GM19455 (cell line): ENCODE results near the gene PCDHGB6.
"Not testable (repeated sequence)": the region's sequence is repeated elsewhere in the genome, so short reads cannot be mapped to it uniquely, and the experiment has no call there.

Experiments used
- ATAC-seq: cut with Tn5 transposase; IDR thresholded peaks from one replicate; pipeline ENCODE4 v1.9.1; 2021; ENCODE audit not compliant: unreplicated experiment

PCDHGB6 gene

DNA sequence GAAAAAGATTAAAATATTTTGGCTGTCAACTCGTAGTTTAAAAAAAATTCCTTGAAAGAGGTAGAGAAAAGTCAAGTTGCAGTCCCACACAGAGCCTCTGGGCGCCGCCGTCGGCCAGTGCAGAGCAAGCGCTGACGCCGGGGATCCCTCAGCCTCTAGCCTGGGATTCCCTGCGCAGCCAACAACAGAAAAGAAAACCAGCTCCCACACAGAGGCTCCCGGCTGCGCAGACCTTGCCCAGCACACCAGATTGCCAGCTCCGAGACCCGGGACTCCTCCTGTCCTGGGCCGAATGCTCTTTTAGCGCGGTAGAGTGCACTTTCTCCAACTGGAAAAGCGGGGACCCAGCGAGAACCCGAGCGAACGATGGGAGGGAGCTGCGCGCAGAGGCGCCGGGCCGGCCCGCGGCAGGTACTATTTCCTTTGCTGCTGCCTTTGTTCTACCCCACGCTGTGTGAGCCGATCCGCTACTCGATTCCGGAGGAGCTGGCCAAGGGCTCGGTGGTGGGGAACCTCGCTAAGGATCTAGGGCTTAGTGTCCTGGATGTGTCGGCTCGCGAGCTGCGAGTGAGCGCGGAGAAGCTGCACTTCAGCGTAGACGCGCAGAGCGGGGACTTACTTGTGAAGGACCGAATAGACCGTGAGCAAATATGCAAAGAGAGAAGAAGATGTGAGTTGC lies 9.8 kb downstream of the PCDHGB6 start, which contains the start of gene PCDHGB7:
Gene PCDHGB7, plus strand, starts transcription at position 184 of the 679 bp plus-strand sequence. Its CDS starts 183 bp downstream, at position 367.
- not testable (repeated sequence) for ATAC-seq

DNA sequence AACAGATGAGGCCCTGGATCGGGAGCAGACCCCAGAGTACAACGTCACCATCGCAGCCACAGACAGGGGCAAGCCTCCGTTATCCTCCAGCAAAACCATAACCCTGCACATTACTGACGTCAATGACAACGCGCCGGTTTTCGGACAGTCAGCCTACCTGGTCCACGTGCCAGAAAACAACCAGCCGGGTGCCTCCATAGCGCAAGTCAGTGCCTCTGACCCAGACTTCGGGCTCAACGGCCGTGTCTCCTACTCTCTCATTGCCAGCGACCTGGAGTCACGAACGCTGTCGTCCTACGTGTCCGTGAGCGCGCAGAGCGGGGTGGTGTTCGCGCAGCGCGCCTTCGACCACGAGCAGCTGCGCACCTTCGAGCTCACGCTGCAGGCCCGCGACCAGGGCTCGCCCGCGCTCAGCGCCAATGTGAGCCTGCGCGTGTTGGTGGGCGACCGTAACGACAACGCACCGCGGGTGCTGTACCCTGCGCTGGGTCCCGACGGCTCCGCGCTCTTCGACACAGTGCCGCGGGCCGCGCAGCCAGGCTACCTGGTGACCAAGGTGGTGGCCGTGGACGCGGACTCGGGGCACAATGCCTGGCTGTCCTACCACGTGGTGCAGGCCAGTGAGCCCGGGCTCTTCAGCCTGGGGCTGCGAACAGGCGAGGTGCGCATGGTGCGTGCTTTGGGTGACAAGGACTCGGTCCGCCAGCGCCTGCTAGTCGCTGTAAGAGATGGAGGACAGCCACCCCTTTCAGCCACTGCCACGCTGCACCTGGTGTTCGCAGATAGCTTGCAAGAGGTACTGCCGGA lies 11.5 kb downstream of the PCDHGB6 start:
- no peak for ATAC-seq

DNA sequence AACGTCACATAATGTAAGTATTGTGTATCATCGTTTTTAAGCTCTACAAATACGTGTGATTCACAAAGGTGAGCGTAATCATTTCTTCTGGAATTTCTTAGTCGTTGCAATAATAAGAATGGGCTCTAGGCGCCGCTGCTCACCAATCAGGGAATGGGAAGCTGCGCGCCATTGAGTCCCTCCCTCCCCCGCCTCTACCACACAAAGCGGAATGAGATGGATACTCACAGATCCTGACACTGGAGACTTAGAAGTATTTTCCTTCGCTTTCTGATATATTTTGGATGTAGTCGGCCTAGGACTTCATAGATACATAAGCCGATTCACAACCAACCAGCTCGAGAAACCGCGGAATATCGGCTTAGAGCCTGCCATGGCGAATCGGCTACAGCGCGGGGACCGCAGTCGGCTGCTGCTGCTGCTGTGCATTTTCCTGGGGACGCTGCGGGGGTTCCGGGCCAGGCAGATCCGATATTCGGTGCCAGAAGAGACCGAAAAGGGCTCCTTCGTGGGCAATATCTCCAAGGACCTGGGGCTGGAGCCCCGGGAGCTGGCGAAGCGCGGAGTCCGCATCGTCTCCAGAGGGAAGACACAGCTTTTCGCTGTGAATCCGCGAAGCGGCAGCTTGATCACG lies 13.2 kb downstream of the PCDHGB6 start, which contains the start of gene PCDHGA11:
Gene PCDHGA11, plus strand, starts transcription at position 197 of the 634 bp plus-strand sequence. Its CDS starts 177 bp downstream, at position 374.
- ATAC-seq = no peak

- ATAC-seq = no peak
Measured at GRCh38 chr5:141421489-141421855, 13.7 kb downstream of the PCDHGB6 start.

DNA sequence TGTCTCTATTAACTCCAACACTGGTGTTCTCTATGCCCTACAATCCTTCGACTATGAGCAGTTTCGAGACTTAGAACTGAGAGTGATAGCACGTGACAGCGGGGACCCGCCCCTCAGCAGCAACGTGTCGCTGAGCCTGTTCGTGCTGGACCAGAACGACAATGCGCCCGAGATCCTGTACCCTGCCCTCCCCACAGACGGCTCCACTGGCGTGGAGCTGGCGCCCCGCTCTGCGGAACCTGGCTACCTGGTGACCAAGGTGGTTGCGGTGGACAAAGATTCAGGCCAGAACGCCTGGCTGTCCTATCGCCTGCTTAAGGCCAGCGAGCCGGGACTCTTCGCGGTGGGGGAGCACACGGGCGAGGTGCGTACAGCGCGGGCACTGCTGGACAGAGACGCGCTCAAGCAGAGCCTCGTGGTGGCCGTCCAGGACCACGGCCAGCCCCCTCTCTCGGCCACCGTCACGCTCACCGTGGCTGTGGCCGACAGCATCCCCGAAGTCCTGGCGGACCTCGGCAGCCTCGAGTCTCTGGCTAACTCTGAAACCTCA lies 15.0 kb downstream of the PCDHGB6 start:
- ATAC-seq = no peak

DNA sequence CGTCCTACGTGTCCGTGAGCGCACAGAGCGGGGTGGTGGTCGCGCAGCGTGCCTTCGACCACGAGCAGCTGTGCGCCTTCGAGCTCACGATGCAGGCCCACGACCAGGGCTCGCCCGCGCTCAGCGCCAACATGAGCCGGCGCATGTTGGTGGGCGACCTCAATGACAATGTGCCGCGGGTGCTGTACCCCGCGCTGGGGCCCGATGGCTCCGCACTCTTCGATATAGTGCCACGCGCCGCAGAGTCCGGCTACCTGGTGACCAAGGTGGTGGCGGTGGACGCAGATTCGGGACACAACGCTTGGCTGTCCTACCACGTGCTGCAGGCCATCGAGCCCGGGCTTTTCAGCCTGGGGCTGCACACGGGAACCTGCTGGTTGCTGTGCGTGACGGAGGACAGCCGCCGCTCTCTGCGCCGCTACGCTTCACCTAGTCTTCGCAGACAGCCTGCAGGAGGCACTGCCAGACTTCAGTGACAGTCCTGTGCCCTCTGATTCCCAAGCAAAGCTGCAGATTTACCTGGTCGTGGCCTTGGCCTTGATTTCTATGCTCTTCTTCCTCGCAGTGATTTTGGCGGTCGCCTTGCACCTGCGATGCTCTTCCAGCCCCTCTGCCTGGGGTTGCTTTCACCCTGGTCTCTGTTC lies 20.1 kb downstream of the PCDHGB6 start:
- no peak for ATAC-seq

DNA sequence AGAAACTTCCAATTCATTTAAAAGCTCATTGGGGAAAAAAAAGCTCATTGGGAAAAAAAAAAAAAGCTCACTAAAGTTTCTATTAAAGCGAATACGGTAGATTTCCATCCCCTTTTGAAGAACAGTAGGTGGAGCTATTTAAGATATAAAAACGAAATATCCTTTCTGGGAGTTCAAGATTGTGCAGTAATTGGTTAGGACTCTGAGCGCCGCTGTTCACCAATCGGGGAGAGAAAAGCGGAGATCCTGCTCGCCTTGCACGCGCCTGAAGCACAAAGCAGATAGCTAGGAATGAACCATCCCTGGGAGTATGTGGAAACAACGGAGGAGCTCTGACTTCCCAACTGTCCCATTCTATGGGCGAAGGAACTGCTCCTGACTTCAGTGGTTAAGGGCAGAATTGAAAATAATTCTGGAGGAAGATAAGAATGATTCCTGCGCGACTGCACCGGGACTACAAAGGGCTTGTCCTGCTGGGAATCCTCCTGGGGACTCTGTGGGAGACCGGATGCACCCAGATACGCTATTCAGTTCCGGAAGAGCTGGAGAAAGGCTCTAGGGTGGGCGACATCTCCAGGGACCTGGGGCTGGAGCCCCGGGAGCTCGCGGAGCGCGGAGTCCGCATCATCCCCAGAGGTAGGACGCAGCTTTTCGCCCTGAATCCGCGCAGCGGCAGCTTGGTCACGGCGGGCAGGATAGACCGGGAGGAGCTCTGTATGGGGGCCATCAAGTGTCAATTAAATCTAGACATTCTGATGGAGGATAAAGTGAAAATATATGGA lies 22.7 kb downstream of the PCDHGB6 start, which contains the start of gene PCDHGA12:
Gene PCDHGA12, plus strand, starts transcription at position 176 of the 782 bp plus-strand sequence. Its CDS starts 253 bp downstream, at position 429.
- ATAC-seq = peak; percentile 89

- peak; percentile 54 for ATAC-seq
Measured at GRCh38 chr5:141431286-141431685, 23.5 kb downstream of the PCDHGB6 start.

DNA sequence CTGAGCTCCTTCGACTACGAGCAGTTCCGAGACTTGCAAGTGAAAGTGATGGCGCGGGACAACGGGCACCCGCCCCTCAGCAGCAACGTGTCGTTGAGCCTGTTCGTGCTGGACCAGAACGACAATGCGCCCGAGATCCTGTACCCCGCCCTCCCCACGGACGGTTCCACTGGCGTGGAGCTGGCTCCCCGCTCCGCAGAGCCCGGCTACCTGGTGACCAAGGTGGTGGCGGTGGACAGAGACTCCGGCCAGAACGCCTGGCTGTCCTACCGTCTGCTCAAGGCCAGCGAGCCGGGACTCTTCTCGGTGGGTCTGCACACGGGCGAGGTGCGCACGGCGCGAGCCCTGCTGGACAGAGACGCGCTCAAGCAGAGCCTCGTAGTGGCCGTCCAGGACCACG lies 24.5 kb downstream of the PCDHGB6 start:
- ATAC-seq = not testable (repeated sequence)

- ATAC-seq = not testable (repeated sequence)
Measured at GRCh38 chr5:141432726-141433125, 24.9 kb downstream of the PCDHGB6 start.

- no peak for ATAC-seq
Measured at GRCh38 chr5:141434006-141434405, 26.2 kb downstream of the PCDHGB6 start.

DNA sequence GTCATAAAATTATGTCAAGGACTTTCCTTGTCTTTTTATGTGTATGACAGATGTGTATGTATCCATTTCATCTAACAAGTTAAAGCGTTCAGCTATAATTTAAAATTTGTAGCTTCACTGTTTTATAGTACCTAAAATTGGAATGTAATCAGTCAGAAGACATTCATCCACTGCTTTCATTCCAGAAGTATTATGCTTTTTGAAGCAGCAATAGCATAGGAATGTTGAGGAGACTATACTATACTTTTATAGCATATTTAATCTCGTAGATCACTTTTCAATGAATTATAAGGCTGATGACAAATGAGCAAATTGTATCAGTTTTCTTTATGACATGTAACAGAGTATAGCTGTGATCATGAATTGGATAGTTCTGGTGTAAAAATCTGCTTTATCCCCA lies 29.4 kb downstream of the PCDHGB6 start:
- ATAC-seq = no peak

DNA sequence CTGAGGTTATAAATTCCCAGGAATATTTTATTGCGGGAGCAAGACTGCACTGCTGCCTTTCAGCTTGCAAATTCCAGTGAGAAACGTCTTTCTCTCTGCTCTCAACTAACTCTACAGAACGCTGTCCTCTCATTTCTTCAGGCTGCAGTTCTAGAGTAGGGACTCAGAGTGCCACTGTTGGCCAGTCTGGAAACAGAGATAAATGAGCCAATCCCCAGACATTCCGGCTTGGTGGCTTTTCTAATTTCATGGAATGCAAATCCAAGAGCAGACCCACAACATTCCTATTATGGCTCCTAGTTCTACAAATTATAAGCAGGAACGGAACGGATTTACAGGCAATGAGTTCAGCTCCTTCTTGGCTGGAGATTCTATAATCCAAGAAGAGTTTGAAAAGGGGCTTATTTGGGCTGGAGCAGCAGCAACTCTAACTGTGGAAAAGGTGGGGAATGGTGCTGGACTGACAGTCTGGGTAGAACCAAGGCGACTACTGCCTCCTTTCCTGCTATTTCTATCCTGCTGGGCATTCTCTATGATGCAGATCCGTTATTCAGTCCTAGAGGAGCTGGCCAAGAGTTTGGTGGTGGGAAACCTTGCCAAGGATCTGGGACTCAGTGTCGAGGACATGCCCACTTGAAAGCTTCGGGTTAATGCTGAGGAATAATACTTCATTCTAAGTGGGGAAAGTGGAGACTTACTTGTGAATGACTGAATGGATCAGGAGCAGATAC lies 31.8 kb downstream of the PCDHGB6 start:
- ATAC-seq = no peak

DNA sequence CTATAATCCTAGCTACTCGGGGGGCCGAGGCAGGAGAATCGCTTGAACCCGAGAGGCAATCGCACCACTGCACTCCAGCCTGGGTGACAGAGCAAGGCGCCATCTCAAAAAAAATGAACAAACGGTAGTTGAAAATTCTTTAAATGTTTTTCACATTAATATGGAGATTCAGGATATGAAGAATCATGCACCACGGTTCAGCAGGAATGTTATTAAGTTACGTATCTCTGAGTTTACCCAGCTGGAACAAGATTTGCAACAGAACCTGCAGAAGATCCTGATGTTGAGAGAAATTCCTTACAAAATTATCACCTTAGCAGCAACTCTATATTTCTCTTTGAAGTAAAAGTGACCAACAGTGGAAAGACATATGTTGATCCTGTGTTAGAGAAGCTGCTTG lies 32.5 kb downstream of the PCDHGB6 start:
- no peak for ATAC-seq

DNA sequence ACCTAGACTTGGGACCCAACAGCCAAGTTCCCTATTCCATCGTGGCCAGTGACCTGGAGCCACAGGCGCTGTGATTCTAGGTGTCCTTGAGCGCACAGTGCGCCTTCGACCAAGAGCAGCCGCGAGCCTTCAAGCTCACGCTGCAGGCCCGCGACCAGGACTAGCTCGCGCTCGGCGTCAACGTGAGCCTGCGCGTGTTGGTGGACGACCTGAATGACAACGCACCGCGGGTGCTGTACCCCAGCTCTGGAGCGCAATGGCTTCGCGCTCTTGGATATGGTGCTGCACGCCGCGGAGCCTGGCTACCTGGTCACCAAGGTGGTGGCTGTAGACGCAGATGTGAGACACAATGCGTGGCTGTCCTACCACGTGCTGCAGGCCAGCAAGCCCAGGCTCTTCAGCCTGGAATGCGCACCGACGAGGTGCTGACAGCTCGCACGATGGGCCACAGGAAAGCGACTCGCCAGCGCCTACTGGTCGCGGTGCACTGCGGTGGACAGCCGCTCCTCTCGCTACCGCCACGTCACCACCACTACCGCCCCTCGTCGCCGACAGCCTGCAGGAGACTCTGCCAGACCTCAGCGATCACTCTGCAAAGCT lies 33.9 kb downstream of the PCDHGB6 start:
- no peak for ATAC-seq
